Smooth muscle cell (in vitro differentiated cells): ENCODE results near the gene VWA5B1. TPM values are rescaled to one million over a fixed set of nuclear protein-coding genes. Genes with fewer than 3 reads are reported as not detected.

Source experiments
- DNase-seq: peaks from one replicate; lab custom pipeline; 2025; ENCODE audit not compliant: unreplicated experiment; lab: John Stamatoyannopoulos, UW
- H2AFZ ChIP-seq: fragments of 200-600 bp; sonication (generic); 2 replicates; pipeline ENCODE4 v1.6.0; 2016; ENCODE audit warnings: antibody characterized with exemption, low read depth, mild to moderate bottlenecking
- H3F3A ChIP-seq: fragments of 200-600 bp; sonication (generic); 2 replicates; pipeline ENCODE4 v1.6.0; 2017; ENCODE audit warnings: antibody characterized with exemption, low read depth
- H3K27ac ChIP-seq: fragments of 200-600 bp; sonication (generic); 2 replicates; pipeline ENCODE4 v1.5.1; 2016; ENCODE audit warnings: low read depth, mild to moderate bottlenecking
- H3K27me3 ChIP-seq: fragments of 200-600 bp; sonication (generic); 2 replicates; pipeline ENCODE4 v1.6.1; 2016; ENCODE audit warnings: low read depth, mild to moderate bottlenecking
- H3K36me3 ChIP-seq: fragments of 200-600 bp; sonication (generic); 2 replicates; pipeline ENCODE4 v1.5.1; 2016; ENCODE audit warnings: low read depth
- H3K4me1 ChIP-seq: fragments of 200-600 bp; sonication (generic); 2 replicates; pipeline ENCODE4 v1.5.1; 2016; ENCODE audit warnings: low read depth
- H3K4me2 ChIP-seq: fragments of 200-600 bp; sonication (generic); 2 replicates; pipeline ENCODE4 v1.6.0; 2016; ENCODE audit warnings: mild to moderate bottlenecking
- H3K4me3 ChIP-seq: fragments of 200-600 bp; sonication (generic); 2 replicates; pipeline ENCODE4 v1.5.1; 2016; ENCODE audit warnings: mild to moderate bottlenecking
- H3K79me2 ChIP-seq: fragments of 200-600 bp; sonication (generic); 2 replicates; pipeline ENCODE4 v1.6.0; 2016; ENCODE audit warnings: low read depth, mild to moderate bottlenecking
- H3K9ac ChIP-seq: fragments of 200-600 bp; sonication (generic); 2 replicates; pipeline ENCODE4 v1.6.0; 2016; ENCODE audit warnings: low read depth
- H3K9me3 ChIP-seq: fragments of 200-600 bp; sonication (generic); replicated peaks from 2 replicates; pipeline ENCODE4 v1.5.1; 2016; ENCODE audit warnings: low read depth
- H4K20me1 ChIP-seq: fragments of 200-600 bp; sonication (generic); 2 replicates; pipeline ENCODE4 v1.6.0; 2016; ENCODE audit warnings: low read depth
- WGBS: methylation state at CpG from one replicate; pipeline ENCODE4 v1.1.7; 2016; ENCODE audit warnings: low lambda C conversion rate; 5-methylcytosine and 5-hydroxymethylcytosine counted together
- polyA plus RNA-seq: library from polyadenylated mRNA; unstranded; fragments of >200 nt; fragmentation: Nextera tagmentation; extraction: Ambion mirVana; gene quantifications from 2 replicates; pipeline ENCODE4 v1.2.1, GENCODE V29; 2016
- total RNA-seq: library from RNA; depleted of rRNA; stranded (reverse); fragments of >200 nt; gene quantifications from 2 replicates; pipeline ENCODE4 v1.2.3, GENCODE V29; 2014
- TF ChIP-seq, protein P1 (sequence below): fragments of 200-600 bp; sonication (generic); IDR thresholded peaks from 2 replicates; pipeline ENCODE4 v1.5.1; 2017; ENCODE audit warnings: borderline replicate concordance, mild to moderate bottlenecking, antibody characterized with exemption; ENCODE audit not compliant: insufficient read depth, poor library complexity, severe bottlenecking

VWA5B1 gene
- total and polyA plus RNA-seq, 2 experiments from 2014 or later: not detected

DNA sequence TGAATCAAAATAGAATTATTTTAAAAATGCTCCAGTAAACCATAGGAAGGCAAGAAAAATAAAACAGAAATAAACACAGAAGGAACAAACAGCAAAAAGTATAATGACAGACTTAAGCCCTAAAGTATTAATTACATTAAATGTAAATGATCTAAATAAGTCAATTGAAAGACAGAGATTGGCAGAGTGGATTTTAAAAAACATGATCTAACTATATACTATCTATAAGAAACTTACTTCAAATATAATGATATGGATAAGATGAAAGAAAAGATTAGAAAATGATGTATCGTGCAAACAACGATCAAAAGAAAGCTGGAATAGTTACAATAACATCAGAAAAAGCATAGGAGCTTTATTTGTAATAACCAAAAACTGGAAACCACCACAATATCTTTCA is 104.6 kb downstream of the VWA5B1 start:
- no peak overlapping the region for H3K9ac ChIP-seq
- no peaks in the 10 kb centered on the region for H3K4me1 ChIP-seq
- WGBS: 90% methylated on average over 2 of the region's 2 CpGs
- TF ChIP-seq, protein P1, sequence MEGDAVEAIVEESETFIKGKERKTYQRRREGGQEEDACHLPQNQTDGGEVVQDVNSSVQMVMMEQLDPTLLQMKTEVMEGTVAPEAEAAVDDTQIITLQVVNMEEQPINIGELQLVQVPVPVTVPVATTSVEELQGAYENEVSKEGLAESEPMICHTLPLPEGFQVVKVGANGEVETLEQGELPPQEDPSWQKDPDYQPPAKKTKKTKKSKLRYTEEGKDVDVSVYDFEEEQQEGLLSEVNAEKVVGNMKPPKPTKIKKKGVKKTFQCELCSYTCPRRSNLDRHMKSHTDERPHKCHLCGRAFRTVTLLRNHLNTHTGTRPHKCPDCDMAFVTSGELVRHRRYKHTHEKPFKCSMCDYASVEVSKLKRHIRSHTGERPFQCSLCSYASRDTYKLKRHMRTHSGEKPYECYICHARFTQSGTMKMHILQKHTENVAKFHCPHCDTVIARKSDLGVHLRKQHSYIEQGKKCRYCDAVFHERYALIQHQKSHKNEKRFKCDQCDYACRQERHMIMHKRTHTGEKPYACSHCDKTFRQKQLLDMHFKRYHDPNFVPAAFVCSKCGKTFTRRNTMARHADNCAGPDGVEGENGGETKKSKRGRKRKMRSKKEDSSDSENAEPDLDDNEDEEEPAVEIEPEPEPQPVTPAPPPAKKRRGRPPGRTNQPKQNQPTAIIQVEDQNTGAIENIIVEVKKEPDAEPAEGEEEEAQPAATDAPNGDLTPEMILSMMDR: no peak
- H2AFZ ChIP-seq: no peak overlapping the region
- H3K27me3 ChIP-seq: peaks cover 52% of the 10 kb centered on the region
- no peak overlapping the region for H3K4me3 ChIP-seq
- no peaks in the 10 kb centered on the region for H4K20me1 ChIP-seq
- no peaks in the 10 kb centered on the region for H3K36me3 ChIP-seq
- H3K9me3 ChIP-seq: no peaks in the 10 kb centered on the region
- no peak overlapping the region for H3K4me2 ChIP-seq
- no peak overlapping the region for H3K27ac ChIP-seq
- H3K79me2 ChIP-seq: no peaks in the 10 kb centered on the region
- no peaks in the 10 kb centered on the region for H3F3A ChIP-seq
- no peak for DNase-seq

- Histone ChIP-seq H3K36me3 (no peaks in the 10 kb centered on the region), H4K20me1 (no peaks in the 10 kb centered on the region), H3K9ac (no peak overlapping the region), H3F3A (no peaks in the 10 kb centered on the region), H3K4me2 (no peak overlapping the region), H3K27ac (no peak overlapping the region), H3K27me3 (peaks cover 55% of the 10 kb centered on the region), H3K79me2 (no peaks in the 10 kb centered on the region), H3K4me3 (no peak overlapping the region), H2AFZ (no peak overlapping the region), H3K9me3 (no peaks in the 10 kb centered on the region), H3K4me1 (no peaks in the 10 kb centered on the region)
- TF ChIP-seq, protein P1: no peak
- DNase-seq: no peak
- WGBS: 74% methylated on average over 4 of the region's 4 CpGs
These were observed 108.1 kb downstream of the VWA5B1 start for GRCh38 chr1:20398744-20399143.

GRCh38 chr1:20399196-20399595 is 108.5 kb downstream of the VWA5B1 start:
- 75% methylated on average over 7 of the region's 7 CpGs for WGBS

GRCh38 chr1:20399606-20400180 is 109.0 kb downstream of the VWA5B1 start:
- Histone ChIP-seq H3K4me3 (no peak overlapping the region), H3K79me2 (no peaks in the 10 kb centered on the region), H3K9ac (no peak overlapping the region), H2AFZ (no peak overlapping the region), H3K9me3 (no peaks in the 10 kb centered on the region), H3K27ac (no peak overlapping the region), H3F3A (no peaks in the 10 kb centered on the region), H4K20me1 (no peaks in the 10 kb centered on the region), H3K36me3 (no peaks in the 10 kb centered on the region), H3K27me3 (peaks cover 55% of the 10 kb centered on the region), H3K4me2 (no peak overlapping the region), H3K4me1 (no peaks in the 10 kb centered on the region)
- DNase-seq: no peak
- 68% methylated on average over 4 of the region's 5 CpGs for WGBS
- TF ChIP-seq, protein P1: no peak

More at GRCh38 chr1:20399196-20399595, 108.5 kb downstream of the VWA5B1 start:
- Histone ChIP-seq H3F3A (no peaks in the 10 kb centered on the region), H3K36me3 (no peaks in the 10 kb centered on the region), H4K20me1 (no peaks in the 10 kb centered on the region), H3K27me3 (peaks cover 55% of the 10 kb centered on the region), H3K4me2 (no peak overlapping the region), H3K9ac (no peak overlapping the region), H3K9me3 (no peaks in the 10 kb centered on the region), H2AFZ (no peak overlapping the region), H3K27ac (no peak overlapping the region), H3K79me2 (no peaks in the 10 kb centered on the region), H3K4me3 (no peak overlapping the region), H3K4me1 (no peaks in the 10 kb centered on the region)
- TF ChIP-seq, protein P1: no peak
- no peak for DNase-seq
